ENCODE measurements around the gene THADA.
"Not testable (repeated sequence)": the region's sequence is repeated elsewhere in the genome, so short reads cannot be mapped to it uniquely, and the experiment has no call there.

The THADA gene

GRCh38 chr2:43410055-43410604 lies 185.7 kb downstream of the THADA start:
- no peak for DNase-seq

- no peak for DNase-seq
Observed at GRCh38 chr2:43408407-43409160, 187.3 kb downstream of the THADA start.

GRCh38 chr2:43407935-43408334 lies 187.9 kb downstream of the THADA start:
- DNase-seq: no peak

DNA sequence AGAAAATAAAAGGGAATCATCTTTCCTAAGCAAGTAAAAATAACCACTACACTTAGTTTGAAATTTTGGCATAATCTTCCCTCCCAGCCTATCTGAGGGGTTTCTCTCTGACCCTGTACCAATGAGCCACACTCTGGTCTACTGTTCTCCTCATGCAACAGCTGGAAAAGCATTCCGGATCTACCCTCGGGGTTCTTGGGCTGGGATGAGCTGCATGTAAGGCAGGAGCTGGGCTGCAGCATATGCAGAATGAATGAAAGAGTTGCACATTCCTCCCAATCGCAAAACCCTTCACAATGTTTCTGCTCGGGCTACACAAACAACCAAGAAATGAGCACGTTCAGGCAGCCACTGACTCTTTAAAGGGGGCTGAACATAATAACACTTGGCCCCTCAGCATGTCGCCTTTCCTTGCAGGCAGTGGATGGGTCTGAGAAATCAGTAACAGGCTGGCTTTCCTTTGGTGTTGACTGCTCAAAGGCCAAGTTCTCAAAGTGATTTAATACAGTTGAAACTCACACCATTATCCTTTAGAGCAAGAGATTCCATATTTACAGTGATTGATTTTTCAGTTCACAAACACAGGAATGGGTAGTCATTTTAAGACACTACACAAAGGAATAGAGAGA lies 189.1 kb downstream of the THADA start:
- DNase-seq: no peak

GRCh38 chr2:43405829-43406228 lies 190.0 kb downstream of the THADA start:
- no peak for DNase-seq

- DNase-seq: no peak
Observed at GRCh38 chr2:43402452-43402937, 193.3 kb downstream of the THADA start.

GRCh38 chr2:43402002-43402401 lies 193.8 kb downstream of the THADA start:
- DNase-seq: peak; percentile 35

GRCh38 chr2:43400508-43400907 lies 195.3 kb downstream of the THADA start:
- no peak for DNase-seq

DNA sequence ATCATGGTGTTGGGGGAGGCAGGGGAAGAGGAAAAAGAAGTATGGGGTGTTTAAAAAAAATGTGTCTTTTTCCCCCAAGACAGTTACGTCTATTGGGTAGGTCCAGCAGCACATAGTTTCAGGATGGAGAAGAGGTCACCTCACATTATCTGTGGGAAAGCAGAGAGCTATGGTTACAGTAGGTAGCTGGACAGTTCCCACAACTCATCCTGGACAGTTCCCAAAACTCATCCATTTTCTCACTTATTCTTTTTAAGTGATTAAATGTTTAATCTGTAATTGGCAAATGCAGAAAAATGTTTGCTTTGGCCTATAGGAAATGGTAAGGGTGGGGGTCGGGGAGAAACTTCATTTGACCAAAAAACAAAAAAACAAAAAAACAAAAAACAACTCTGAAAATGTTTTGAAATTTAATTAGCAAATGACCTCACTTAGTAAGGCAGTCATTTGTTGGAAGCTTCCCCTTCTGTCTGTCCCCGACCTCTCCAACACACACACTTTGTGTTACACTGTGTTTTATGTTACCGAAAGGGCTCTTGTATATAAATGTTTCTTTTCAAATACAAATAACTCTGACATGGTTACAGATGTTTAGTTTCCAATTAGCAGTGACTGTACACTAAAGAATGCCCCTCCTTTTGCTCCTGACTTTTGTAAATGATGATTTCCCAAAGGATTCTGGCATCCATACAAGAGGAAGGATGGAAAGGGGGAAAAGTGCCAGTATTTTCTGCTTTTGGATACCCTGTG lies 196.1 kb downstream of the THADA start:
- DNase-seq: no peak

- DNase-seq: no peak
Observed at GRCh38 chr2:43399098-43399497, 196.7 kb downstream of the THADA start.

DNA sequence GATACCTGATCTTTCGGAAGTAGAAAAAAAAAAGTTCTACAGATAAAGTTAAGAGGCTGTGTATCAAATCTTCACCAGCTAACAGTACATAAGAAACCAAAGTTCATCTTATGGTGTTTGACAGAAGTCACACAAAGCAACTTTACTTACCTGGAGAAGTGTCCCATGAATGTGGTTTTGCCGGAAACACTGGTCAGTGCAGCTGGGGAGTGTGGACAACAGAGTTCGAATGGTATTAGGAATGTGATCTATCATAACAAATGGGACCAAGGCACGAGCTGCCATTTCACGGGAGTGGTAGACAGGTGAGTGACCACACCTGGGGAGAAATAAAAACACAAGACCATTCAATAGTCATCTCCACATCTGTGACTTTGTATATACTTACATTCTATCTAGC lies 198.0 kb downstream of the THADA start:
- DNase-seq: no peak

- no peak for DNase-seq
Observed at GRCh38 chr2:43397411-43397810, 198.4 kb downstream of the THADA start.

- DNase-seq: not testable (repeated sequence)
Observed at GRCh38 chr2:43396344-43396743, 199.5 kb downstream of the THADA start.

GRCh38 chr2:43393918-43394317 lies 201.9 kb downstream of the THADA start:
- DNase-seq: no peak

- DNase-seq: no peak
Observed at GRCh38 chr2:43391878-43392215, 204.0 kb downstream of the THADA start.

DNA sequence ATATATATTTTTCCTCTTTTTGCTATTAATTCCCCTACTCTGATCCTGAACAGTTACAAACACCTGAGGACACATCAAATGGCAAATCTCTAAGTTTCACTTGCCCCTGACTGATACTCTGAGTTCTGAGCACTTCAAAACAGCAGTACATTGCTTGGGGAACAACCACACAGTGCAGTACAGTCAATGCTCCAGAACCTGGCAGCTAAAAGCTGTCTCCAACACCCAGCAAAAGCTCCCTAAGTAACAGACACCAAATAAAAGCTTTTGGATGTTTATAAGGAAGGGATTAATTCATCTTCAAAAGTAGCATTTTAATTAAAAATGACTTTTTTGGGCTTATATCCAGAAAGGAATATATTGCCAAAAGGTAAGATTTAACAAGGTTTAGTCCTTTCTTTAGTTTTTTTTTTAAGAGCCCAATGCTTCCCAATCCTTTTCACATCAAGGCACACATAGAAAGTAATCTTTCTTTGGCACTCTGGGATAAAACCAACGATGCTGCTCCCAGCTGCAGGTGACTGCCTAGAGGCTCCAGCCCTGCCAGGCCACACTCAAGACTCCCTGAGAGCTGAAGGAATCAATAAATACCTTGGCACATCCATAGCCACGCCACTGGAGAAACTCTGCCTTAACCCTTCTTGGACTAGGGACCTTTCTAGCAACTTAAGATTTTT lies 204.5 kb downstream of the THADA start:
- DNase-seq: no peak

DNA sequence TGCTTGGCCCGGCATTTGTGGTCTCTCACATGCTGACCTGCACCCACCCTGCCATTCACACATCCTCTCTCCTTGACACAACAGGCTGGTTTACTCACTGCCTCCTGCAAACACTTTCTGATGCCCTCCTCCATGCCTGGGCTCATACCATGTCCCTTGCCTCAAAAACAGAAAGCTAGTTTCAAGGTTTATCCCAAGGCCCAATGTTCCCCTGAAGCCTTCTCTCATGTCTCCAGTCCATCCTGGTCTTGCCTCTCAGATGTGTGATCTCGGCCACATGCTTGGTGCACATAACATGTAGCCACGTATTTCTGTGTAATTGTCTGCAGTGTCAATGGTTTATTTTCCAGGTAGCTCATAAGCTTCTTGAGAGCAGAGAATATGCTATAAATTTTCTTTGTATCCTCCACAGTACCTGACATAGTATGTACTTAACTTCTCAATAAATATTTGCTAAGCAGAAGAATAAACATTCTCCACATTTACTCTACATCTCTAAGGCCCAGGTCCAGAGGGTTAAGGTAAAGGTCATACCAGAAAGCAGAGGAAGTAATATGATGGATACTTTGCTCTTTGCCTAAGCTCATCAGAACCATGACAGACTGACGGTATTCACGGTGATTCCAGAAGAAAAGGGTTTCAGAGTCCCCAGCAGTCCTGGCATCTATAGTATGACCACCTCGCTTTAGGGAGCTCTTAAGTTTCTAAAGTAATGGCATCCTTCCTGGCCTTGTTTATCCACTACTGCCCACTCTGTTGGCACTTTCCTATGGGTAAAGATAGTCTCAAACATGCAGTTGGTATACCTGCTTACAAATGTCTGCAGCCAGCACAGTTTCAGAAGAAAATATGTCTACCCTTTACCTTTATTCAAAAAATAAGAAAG lies 206.0 kb downstream of the THADA start:
- no peak for DNase-seq

DNA sequence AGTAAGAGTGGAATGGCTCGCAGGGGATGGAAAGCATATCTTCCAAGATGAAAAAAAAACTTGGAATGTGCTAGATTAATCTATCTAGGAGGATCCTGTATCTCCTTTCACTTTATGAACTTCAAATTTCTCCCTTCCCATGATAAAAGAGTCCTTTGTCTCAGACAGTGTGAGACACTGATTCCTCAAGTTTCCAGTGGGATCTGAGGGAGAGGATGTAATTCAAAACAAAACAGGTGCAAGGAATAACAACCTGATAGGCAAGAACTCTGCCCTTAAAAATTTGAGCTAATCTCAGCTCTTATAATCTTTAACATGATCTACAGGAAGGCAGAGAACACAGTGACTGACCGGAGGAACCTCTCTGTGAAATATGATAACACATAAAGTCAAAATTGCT lies 207.5 kb downstream of the THADA start:
- DNase-seq: no peak

GRCh38 chr2:43387092-43388062 lies 208.5 kb downstream of the THADA start:
- no peak for DNase-seq

GRCh38 chr2:43386679-43387078 lies 209.2 kb downstream of the THADA start:
- not testable (repeated sequence) for DNase-seq

DNA sequence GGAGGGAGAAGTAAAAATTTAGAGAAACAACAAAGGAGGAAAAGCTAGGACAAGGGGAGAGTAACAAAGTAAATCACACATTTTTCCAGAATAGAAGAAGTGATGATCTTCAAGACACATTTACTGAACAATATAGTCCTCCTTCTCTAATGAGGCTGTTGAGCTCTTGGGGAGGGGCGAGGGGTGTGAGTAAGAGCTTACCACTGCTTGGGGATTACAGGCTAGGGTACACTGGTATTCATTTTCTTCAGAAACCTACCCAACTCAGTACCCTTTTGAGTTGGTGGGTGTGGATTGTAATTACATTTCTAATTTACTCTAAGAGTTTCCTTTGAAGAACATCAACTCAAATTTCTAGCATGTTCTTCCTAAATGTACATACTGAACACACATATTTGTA lies 211.7 kb downstream of the THADA start:
- DNase-seq: no peak
